ENCODE measurements around the gene SLC9A7.

The SLC9A7 gene

DNA sequence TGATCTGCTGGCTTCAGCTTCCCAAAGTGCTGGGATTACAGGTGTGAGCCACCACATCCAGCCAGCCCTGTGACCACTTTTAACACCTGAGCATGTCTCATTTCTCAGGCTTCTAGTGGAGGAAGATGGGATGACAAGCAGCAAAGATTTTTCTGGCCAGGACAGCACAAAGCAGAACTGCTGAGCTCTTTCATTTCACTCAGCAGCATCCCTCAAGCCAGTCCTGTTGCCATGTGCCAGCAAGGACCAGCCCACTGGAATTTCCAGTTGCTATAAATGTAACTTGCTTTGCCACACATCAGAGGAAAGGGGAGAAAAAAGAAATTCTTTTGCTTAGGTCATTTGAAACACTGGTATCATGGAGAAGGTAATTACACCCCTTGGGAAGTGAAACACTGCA lies 75.9 kb downstream of the SLC9A7 start:
- TF ChIP-seq, protein P1, sequence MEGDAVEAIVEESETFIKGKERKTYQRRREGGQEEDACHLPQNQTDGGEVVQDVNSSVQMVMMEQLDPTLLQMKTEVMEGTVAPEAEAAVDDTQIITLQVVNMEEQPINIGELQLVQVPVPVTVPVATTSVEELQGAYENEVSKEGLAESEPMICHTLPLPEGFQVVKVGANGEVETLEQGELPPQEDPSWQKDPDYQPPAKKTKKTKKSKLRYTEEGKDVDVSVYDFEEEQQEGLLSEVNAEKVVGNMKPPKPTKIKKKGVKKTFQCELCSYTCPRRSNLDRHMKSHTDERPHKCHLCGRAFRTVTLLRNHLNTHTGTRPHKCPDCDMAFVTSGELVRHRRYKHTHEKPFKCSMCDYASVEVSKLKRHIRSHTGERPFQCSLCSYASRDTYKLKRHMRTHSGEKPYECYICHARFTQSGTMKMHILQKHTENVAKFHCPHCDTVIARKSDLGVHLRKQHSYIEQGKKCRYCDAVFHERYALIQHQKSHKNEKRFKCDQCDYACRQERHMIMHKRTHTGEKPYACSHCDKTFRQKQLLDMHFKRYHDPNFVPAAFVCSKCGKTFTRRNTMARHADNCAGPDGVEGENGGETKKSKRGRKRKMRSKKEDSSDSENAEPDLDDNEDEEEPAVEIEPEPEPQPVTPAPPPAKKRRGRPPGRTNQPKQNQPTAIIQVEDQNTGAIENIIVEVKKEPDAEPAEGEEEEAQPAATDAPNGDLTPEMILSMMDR (conservative IDR thresholded peaks at IDR 0.05; ENCODE audit: low read length): no peak
- no peak for TF ChIP-seq EZH2phosphoT487 (IDR thresholded peaks at IDR 0.05; ENCODE audit: borderline replicate concordance)
- no peaks in the 10 kb centered on the region for H3K36me3 ChIP-seq (ENCODE audit: insufficient read depth, low read length)
- H3K4me2 ChIP-seq (ENCODE audit: low read depth, low read length, poor library complexity, severe bottlenecking): no peak overlapping the region
- no peak overlapping the region for H3K9ac ChIP-seq (ENCODE audit: low read depth, low read length, poor library complexity, severe bottlenecking)
- no peaks in the 10 kb centered on the region for H3K79me2 ChIP-seq (ENCODE audit: insufficient read depth, low read length)
- H3K9me2 ChIP-seq (replicated peaks; ENCODE audit: low read depth, low read length): no peaks in the 10 kb centered on the region
- no peak overlapping the region for H2AFZ ChIP-seq (ENCODE audit: low read length)
- no peaks in the 10 kb centered on the region for H3K27me3 ChIP-seq (ENCODE audit: insufficient read depth, low read length, poor library complexity, severe bottlenecking)
- H4K20me1 ChIP-seq (ENCODE audit: insufficient read depth, low read length, poor library complexity, severe bottlenecking): no peaks in the 10 kb centered on the region
- H3K9me3 ChIP-seq (ENCODE audit: insufficient read depth, low read depth, low read length): no peaks in the 10 kb centered on the region
- H3F3A ChIP-seq (ENCODE audit: low read depth): no peaks in the 10 kb centered on the region
- H3K4me3 ChIP-seq (ENCODE audit: low read length, poor library complexity, severe bottlenecking): no peak overlapping the region
- H3K4me1 ChIP-seq (ENCODE audit: insufficient read depth, low read length, poor library complexity, severe bottlenecking): no peaks in the 10 kb centered on the region

DNA sequence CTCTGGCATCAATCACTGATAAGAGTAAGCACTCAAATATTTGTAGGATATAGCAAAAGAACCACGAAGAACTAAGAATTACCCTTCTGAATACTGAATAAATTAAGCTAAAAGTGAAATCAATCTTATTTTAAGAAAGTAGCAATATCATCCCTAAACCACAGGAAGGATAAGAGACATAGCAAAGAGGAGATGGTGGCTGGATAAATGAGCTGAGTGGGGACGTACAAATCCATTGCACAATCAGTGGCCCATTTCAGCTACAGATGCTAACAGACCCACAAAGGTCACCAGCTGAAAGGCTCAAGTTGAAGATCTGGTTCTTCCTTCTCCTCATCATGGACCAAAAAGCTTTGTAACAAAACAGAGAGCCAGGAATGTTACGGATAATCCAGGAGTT lies 77.1 kb downstream of the SLC9A7 start:
- no peak overlapping the region for H2AFZ ChIP-seq (ENCODE audit: low read length)
- no peaks in the 10 kb centered on the region for H3K27me3 ChIP-seq (ENCODE audit: insufficient read depth, low read length, poor library complexity, severe bottlenecking)
- no peaks in the 10 kb centered on the region for H4K20me1 ChIP-seq (ENCODE audit: insufficient read depth, low read length, poor library complexity, severe bottlenecking)
- H3K9me2 ChIP-seq (replicated peaks; ENCODE audit: low read depth, low read length): no peaks in the 10 kb centered on the region
- no peak for TF ChIP-seq EZH2phosphoT487 (IDR thresholded peaks at IDR 0.05; ENCODE audit: borderline replicate concordance)
- TF ChIP-seq, protein P1 (conservative IDR thresholded peaks at IDR 0.05; ENCODE audit: low read length): no peak
- no peaks in the 10 kb centered on the region for H3K79me2 ChIP-seq (ENCODE audit: insufficient read depth, low read length)
- no peak overlapping the region for H3K9ac ChIP-seq (ENCODE audit: low read depth, low read length, poor library complexity, severe bottlenecking)
- H3K36me3 ChIP-seq (ENCODE audit: insufficient read depth, low read length): no peaks in the 10 kb centered on the region
- no peak overlapping the region for H3K4me3 ChIP-seq (ENCODE audit: low read length, poor library complexity, severe bottlenecking)
- H3F3A ChIP-seq (ENCODE audit: low read depth): no peaks in the 10 kb centered on the region
- H3K4me1 ChIP-seq (ENCODE audit: insufficient read depth, low read length, poor library complexity, severe bottlenecking): no peaks in the 10 kb centered on the region
- H3K4me2 ChIP-seq (ENCODE audit: low read depth, low read length, poor library complexity, severe bottlenecking): no peak overlapping the region
- no peaks in the 10 kb centered on the region for H3K9me3 ChIP-seq (ENCODE audit: insufficient read depth, low read depth, low read length)

DNA sequence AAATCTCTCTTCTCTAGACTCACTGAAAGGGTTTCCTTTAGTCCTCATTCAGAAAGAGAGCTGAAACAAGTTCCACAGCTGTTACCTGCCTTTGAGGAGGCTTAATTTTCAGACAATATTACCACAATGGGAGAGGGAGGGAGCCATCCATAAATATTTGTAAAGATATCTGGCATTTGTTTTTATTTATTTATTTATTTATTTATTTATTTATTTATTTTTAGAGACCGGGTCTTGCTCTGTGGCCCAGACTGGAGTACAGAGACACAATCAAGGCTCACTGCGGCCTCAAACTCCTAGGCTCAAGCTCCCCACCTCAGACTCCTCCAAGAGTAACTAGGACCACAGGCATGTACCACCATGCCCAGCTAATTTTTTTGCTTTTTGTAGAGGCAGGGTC lies 80.7 kb downstream of the SLC9A7 start:
- no peak overlapping the region for H3K4me2 ChIP-seq (ENCODE audit: low read depth, low read length, poor library complexity, severe bottlenecking)
- no peaks in the 10 kb centered on the region for H3K27me3 ChIP-seq (ENCODE audit: insufficient read depth, low read length, poor library complexity, severe bottlenecking)
- H3F3A ChIP-seq (ENCODE audit: low read depth): no peaks in the 10 kb centered on the region
- no peaks in the 10 kb centered on the region for H3K4me1 ChIP-seq (ENCODE audit: insufficient read depth, low read length, poor library complexity, severe bottlenecking)
- no peaks in the 10 kb centered on the region for H3K9me3 ChIP-seq (ENCODE audit: insufficient read depth, low read depth, low read length)
- no peaks in the 10 kb centered on the region for H3K9me2 ChIP-seq (replicated peaks; ENCODE audit: low read depth, low read length)
- H3K79me2 ChIP-seq (ENCODE audit: insufficient read depth, low read length): no peaks in the 10 kb centered on the region
- no peak overlapping the region for H3K9ac ChIP-seq (ENCODE audit: low read depth, low read length, poor library complexity, severe bottlenecking)
- no peaks in the 10 kb centered on the region for H3K36me3 ChIP-seq (ENCODE audit: insufficient read depth, low read length)
- TF ChIP-seq EZH2phosphoT487 (IDR thresholded peaks at IDR 0.05; ENCODE audit: borderline replicate concordance): no peak
- H2AFZ ChIP-seq (ENCODE audit: low read length): no peak overlapping the region
- no peak overlapping the region for H3K4me3 ChIP-seq (ENCODE audit: low read length, poor library complexity, severe bottlenecking)
- no peaks in the 10 kb centered on the region for H4K20me1 ChIP-seq (ENCODE audit: insufficient read depth, low read length, poor library complexity, severe bottlenecking)

Data from Loucy (cell line).